GM12878 (cell line): ENCODE measurements around the gene TTC23. TPM values are rescaled to one million over a fixed set of nuclear protein-coding genes. Genes with fewer than 3 reads are reported as not detected.

Source experiments
- ATAC-seq: fragments of 200-7000 bp; cut with Tn5 transposase; 3 replicates; pipeline ENCODE4 v1.9.1; 2020; ENCODE audit warnings: mild to moderate bottlenecking, moderate library complexity
- BruUV-seq: library from RNA; stranded (reverse); fragments of 400-500 nt; replicated peaks from 2 replicates; lab custom pipeline; 2021; lab: Mats Ljungman, UMichigan
- CTCF ChIA-PET: fragments of 300-600 bp; sonication (Branson Sonifier 250); formaldehyde crosslinking; extraction: SDS; loops from one replicate; lab custom pipeline; 2021; ENCODE audit warnings: inconsistent platforms; lab: Yijun Ruan, JAX
- POLR2A ChIA-PET: fragments of 350-600 bp; formaldehyde crosslinking; extraction: SDS; loops from one replicate; lab custom pipeline; 2021; ENCODE audit warnings: inconsistent platforms; lab: Charles Lee
- RAD21 ChIA-PET: fragments of 300-600 bp; sonication (Branson Sonifier 250); formaldehyde crosslinking; loops from one replicate; lab custom pipeline; 2023; ENCODE audit warnings: antibody characterized with exemption; ENCODE audit not compliant: unreplicated experiment; lab: Charles Lee
- SMC1A ChIA-PET: fragments of 300-600 bp; sonication (Branson Sonifier 250); formaldehyde crosslinking; loops from one replicate; lab custom pipeline; 2023; ENCODE audit not compliant: unreplicated experiment, uncharacterized antibody; lab: Charles Lee
- DNase-seq: peaks from one replicate; pipeline ENCODE4 v3.0.0-alpha.2; 2011; ENCODE audit warnings: low read depth, low spot score
- FAIRE-seq: peaks from 3 replicates; lab custom pipeline; 2011; peaks lifted over from hg19 to GRCh38; lab: Jason Lieb, UNC
- H2AFZ ChIP-seq: 2 replicates; pipeline ENCODE4 v1.6.0; 2011; ENCODE audit warnings: low read depth, low read length, control low read depth; ENCODE audit not compliant: control insufficient read depth
- H3K27ac ChIP-seq: 2 replicates; pipeline ENCODE4 v1.5.1; 2011; ENCODE audit warnings: control low read depth; ENCODE audit not compliant: control insufficient read depth, insufficient read depth
- H3K27me3 ChIP-seq, 2 experiments: replicated peaks in 1 of 2; 2 replicates each; pipeline versions ENCODE4 v1.6.0 to v1.6.1; 2011; ENCODE audit warnings: low read length in 1 of 2; ENCODE audit not compliant: control insufficient read depth in 2 of 2, insufficient read depth in 2 of 2
- H3K36me3 ChIP-seq, 2 experiments: 2 replicates each; pipeline ENCODE4 v1.5.1; 2011; ENCODE audit warnings: low read length in 1 of 2; ENCODE audit not compliant: control insufficient read depth in 2 of 2, insufficient read depth in 2 of 2
- H3K4me1 ChIP-seq: 2 replicates; pipeline ENCODE4 v1.6.1; 2011; ENCODE audit warnings: mild to moderate bottlenecking, low read length, moderate library complexity, mixed read lengths; ENCODE audit not compliant: control insufficient read depth, insufficient read depth
- H3K4me2 ChIP-seq: 2 replicates; pipeline ENCODE4 v1.6.0; 2011; ENCODE audit warnings: control low read depth; ENCODE audit not compliant: control insufficient read depth, insufficient read depth
- H3K4me3 ChIP-seq: fragments of 200-600 bp; sonication (generic); 2 replicates; pipeline ENCODE4 v1.5.1; 2016
- H3K79me2 ChIP-seq: 2 replicates; pipeline ENCODE4 v1.6.0; 2011; ENCODE audit warnings: low read length; ENCODE audit not compliant: control insufficient read depth, insufficient read depth
- H3K9ac ChIP-seq: 2 replicates; pipeline ENCODE4 v1.8.0; 2011; ENCODE audit warnings: low read length, control low read depth, mixed read lengths; ENCODE audit not compliant: control insufficient read depth, insufficient read depth
- H3K9me3 ChIP-seq: replicated peaks from 3 replicates; pipeline ENCODE4 v1.5.1; 2011; ENCODE audit warnings: mild to moderate bottlenecking, low read length; ENCODE audit not compliant: control insufficient read depth, insufficient read depth
- H4K20me1 ChIP-seq: 2 replicates; pipeline ENCODE4 v1.6.0; 2011; ENCODE audit not compliant: control insufficient read depth, insufficient read depth
- CBX3 ChIP-seq: fragments of 200-600 bp; sonication (generic); IDR thresholded peaks from 2 replicates; pipeline ENCODE4 v1.6.1; 2016; ENCODE audit warnings: low read depth, borderline replicate concordance
- DPF2 ChIP-seq: fragments of 450-650 bp; IDR thresholded peaks from 2 replicates; pipeline ENCODE4 v1.6.1; 2017; ENCODE audit warnings: mild to moderate bottlenecking
- E2F8 ChIP-seq: fragments of 450-650 bp; IDR thresholded peaks from 2 replicates; pipeline ENCODE4 v1.6.1; 2018; ENCODE audit warnings: mild to moderate bottlenecking, low read depth, moderate library complexity; ENCODE audit not compliant: partially characterized antibody
- EZH2 ChIP-seq: IDR thresholded peaks from 2 replicates; pipeline ENCODE4 v1.6.1; 2012; ENCODE audit warnings: low read depth, mild to moderate bottlenecking, control low read depth, inconsistent platforms, low read length, borderline replicate concordance; ENCODE audit not compliant: control insufficient read depth
- FOXM1 ChIP-seq: IDR thresholded peaks from 2 replicates; pipeline ENCODE4 v1.6.1; 2012; ENCODE audit warnings: low read depth, mild to moderate bottlenecking, inconsistent platforms, low read length, moderate library complexity
- GATAD2B ChIP-seq: fragments of 450-650 bp; conservative IDR thresholded peaks from 2 replicates; pipeline ENCODE4 v1.6.1; 2017; ENCODE audit warnings: low read depth, mild to moderate bottlenecking, moderate library complexity
- HDGF ChIP-seq: fragments of 450-650 bp; IDR thresholded peaks from 2 replicates; pipeline ENCODE4 v1.6.1; 2016; ENCODE audit warnings: antibody characterized with exemption
- KLF5 ChIP-seq: fragments of 450-650 bp; IDR thresholded peaks from 2 replicates; pipeline ENCODE4 v1.6.1; 2014; ENCODE audit warnings: mild to moderate bottlenecking; ENCODE audit not compliant: partially characterized antibody
- MEF2A ChIP-seq: IDR thresholded peaks from 2 replicates; pipeline ENCODE4 v1.6.1; 2011; ENCODE audit warnings: low read depth, mild to moderate bottlenecking, low read length, moderate library complexity; ENCODE audit not compliant: insufficient read depth
- NR2F1 ChIP-seq: fragments of 450-650 bp; conservative IDR thresholded peaks from 2 replicates; pipeline ENCODE4 v1.6.1; 2017; ENCODE audit warnings: mild to moderate bottlenecking
- PBX3 ChIP-seq: IDR thresholded peaks from 2 replicates; pipeline ENCODE4 v1.6.1; 2011; ENCODE audit warnings: mild to moderate bottlenecking, low read depth, low read length, moderate library complexity; ENCODE audit not compliant: insufficient replicate concordance
- PML ChIP-seq: IDR thresholded peaks from 2 replicates; pipeline ENCODE4 v1.6.1; 2012; ENCODE audit warnings: low read length, inconsistent platforms
- RB1 ChIP-seq: fragments of 450-650 bp; formaldehyde crosslinking; IDR thresholded peaks from 2 replicates; pipeline ENCODE4 v1.6.1; 2017; ENCODE audit warnings: mild to moderate bottlenecking, borderline replicate concordance
- SMC3 ChIP-seq: IDR thresholded peaks from 2 replicates; pipeline ENCODE4 v1.6.1; 2011; ENCODE audit warnings: low read length, improper control_type of control experiment, borderline replicate concordance
- TAF1 ChIP-seq: IDR thresholded peaks from 2 replicates; pipeline ENCODE4 v1.6.1; 2011; ENCODE audit warnings: mild to moderate bottlenecking, low read depth, low read length, borderline replicate concordance
- TARDBP ChIP-seq: IDR thresholded peaks from 2 replicates; pipeline ENCODE4 v1.6.1; 2016; ENCODE audit warnings: borderline replicate concordance
- YBX1 ChIP-seq: fragments of 450-650 bp; IDR thresholded peaks from 2 replicates; pipeline ENCODE4 v1.6.1; 2016; ENCODE audit warnings: antibody characterized with exemption
- ZNF622 ChIP-seq: fragments of 450-650 bp; IDR thresholded peaks from 2 replicates; pipeline ENCODE4 v1.6.1; 2017; ENCODE audit warnings: mild to moderate bottlenecking, inconsistent platforms
- WGBS: methylation state at CpG from one replicate; pipeline ENCODE4 v1.1.6; 2016; ENCODE audit warnings: low lambda C conversion rate; ENCODE audit not compliant: insufficient replicate concordance, insufficient coverage; ENCODE audit errors: missing lambda C conversion rate; 5-methylcytosine and 5-hydroxymethylcytosine counted together
- in situ Hi-C: fragments of 300-500 bp; cut with MboI; formaldehyde crosslinking; loops from 9 replicates; pipeline ENCODE4 v1.14.3; 2018; ENCODE audit warnings: mixed read lengths
- intact Hi-C: fragments of 100-400 bp; cut with micrococcal nuclease; formaldehyde crosslinking; loops from one replicate; pipeline ENCODE4 v1.14.2; 2022; ENCODE audit not compliant: unreplicated experiment
- polyA plus RNA-seq, 11 experiments: library from polyadenylated mRNA; depleted of rRNA in 4 of 11; unstranded in 6 of 11; stranded (reverse) in 5 of 11; fragments of >200 nt; fragmentation: Nextera tagmentation in 4 of 11; fragmentation: Illumina TruSeq in 1 of 11; extraction: Ambion mirVana in 4 of 11; extraction: Trizol in 1 of 11; gene quantifications; 1 replicate in 1 of 11; 2 replicates in 10 of 11; pipeline versions ENCODE4 v1.2.1 to v1.2.3, GENCODE V29; 2011 to 2016; ENCODE audit warnings: inconsistent platforms in 2 of 11, missing spikeins in 2 of 11, low read depth in 1 of 11
- total RNA-seq, 4 experiments: library from RNA; depleted of rRNA in 3 of 4; stranded (reverse); fragments of >200 nt in 3 of 4; fragmentation: Illumina TruSeq in 1 of 4; extraction: Trizol in 1 of 4; gene quantifications; 2 replicates each; pipeline versions ENCODE4 v1.2.1 to v1.2.3, GENCODE V29; 2013 to 2021
- TF ChIP-seq, protein P1 (sequence below): fragments of 450-650 bp; IDR thresholded peaks from 2 replicates; pipeline ENCODE4 v1.6.1; 2018; ENCODE audit warnings: borderline replicate concordance, mild to moderate bottlenecking; ENCODE audit not compliant: partially characterized antibody

Gene TTC23
- total and polyA plus RNA-seq, 10 of the 15 experiments (the other 5 are each of a cell fraction or from before 2014, with no cell fraction given) = 1.2 to 9.0 (median 6.5) TPM

DNA sequence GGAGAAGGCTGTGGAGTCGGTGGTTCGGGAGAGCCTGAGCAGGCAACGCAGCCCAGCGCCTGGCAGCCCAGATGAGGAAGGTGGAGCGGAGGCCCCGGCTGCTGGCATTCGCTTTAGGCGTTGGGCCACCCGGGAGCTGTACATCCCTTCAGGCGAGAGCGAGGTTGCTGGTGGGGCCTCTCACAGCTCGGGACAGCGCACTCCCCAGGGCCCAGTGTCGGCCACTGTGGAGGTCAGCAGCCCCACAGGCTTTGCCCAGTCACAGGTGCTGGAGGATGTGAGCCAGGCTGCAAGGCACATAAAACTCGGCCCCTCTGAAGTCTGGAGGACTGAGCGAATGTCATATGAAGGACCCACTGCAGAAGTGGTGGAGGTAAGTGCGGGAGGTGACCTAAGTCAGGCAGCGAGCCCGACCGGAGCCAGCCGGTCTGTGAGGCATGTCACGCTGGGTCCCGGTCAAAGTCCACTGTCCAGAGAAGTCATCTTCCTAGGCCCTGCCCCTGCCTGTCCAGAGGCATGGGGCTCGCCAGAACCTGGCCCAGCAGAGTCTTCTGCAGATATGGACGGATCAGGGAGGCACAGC, 117.8 kb downstream of the TTC23 start:
- intact Hi-C loops (no loop called here), in situ Hi-C loops (no loop called here)
- SMC1A ChIA-PET = no interaction called here
- no peak overlapping the region for H3K9ac ChIP-seq
- H4K20me1 ChIP-seq = no peaks in the 10 kb centered on the region
- H3K9me3 ChIP-seq = no peaks in the 10 kb centered on the region
- no peak for ATAC-seq
- no peaks in the 10 kb centered on the region for H3K79me2 ChIP-seq
- CTCF ChIA-PET = interaction anchor here (0.8 to 1.2 kb wide), 2 partner anchors 11 to 31 kb away, joined by 3 to 4 read pairs; no protein-coding TSS in a partner anchor
- 0 out of 2 replicates have a peak, but pooled peaks cover 3% of the 10 kb centered on the region for H3K4me1 ChIP-seq
- no peaks in the 10 kb centered on the region for H3K36me3 ChIP-seq
- DNase-seq = no peak
- H3K4me2 ChIP-seq = no peak overlapping the region
- H3K4me3 ChIP-seq = no peak overlapping the region
- no peak overlapping the region for H2AFZ ChIP-seq
- 84% methylated on average over 25 of the region's 25 CpGs for WGBS
- FAIRE-seq = no peak
- POLR2A ChIA-PET = no interaction called here
- RAD21 ChIA-PET = no interaction called here
- peaks cover 0 to 4% of the 10 kb centered on the region in 2 experiments; a peak in 3 of 4 replicates for H3K27me3 ChIP-seq
- BruUV-seq = no TSS peak
- H3K27ac ChIP-seq = no peak overlapping the region
- no peak for TF ChIP-seq TAF1
- TF ChIP-seq, protein P1, sequence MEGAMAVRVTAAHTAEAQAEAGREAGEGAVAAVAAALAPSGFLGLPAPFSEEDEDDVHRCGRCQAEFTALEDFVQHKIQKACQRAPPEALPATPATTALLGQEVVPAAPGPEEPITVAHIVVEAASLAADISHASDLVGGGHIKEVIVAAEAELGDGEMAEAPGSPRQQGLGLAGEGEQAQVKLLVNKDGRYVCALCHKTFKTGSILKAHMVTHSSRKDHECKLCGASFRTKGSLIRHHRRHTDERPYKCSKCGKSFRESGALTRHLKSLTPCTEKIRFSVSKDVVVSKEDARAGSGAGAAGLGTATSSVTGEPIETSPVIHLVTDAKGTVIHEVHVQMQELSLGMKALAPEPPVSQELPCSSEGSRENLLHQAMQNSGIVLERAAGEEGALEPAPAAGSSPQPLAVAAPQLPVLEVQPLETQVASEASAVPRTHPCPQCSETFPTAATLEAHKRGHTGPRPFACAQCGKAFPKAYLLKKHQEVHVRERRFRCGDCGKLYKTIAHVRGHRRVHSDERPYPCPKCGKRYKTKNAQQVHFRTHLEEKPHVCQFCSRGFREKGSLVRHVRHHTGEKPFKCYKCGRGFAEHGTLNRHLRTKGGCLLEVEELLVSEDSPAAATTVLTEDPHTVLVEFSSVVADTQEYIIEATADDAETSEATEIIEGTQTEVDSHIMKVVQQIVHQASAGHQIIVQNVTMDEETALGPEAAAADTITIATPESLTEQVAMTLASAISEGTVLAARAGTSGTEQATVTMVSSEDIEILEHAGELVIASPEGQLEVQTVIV = no peak
- TF ChIP-seq CBX3 = no peak
- TF ChIP-seq DPF2 = no peak
- TF ChIP-seq SMC3 = no peak
- no peak for TF ChIP-seq MEF2A
- no peak for TF ChIP-seq RB1
- TF ChIP-seq HDGF = no peak
- TF ChIP-seq PML = no peak
- TF ChIP-seq GATAD2B = no peak
- TF ChIP-seq KLF5 = no peak
- no peak for TF ChIP-seq ZNF622
- TF ChIP-seq EZH2 = no peak
- TF ChIP-seq YBX1 = no peak
- TF ChIP-seq FOXM1 = no peak
- TF ChIP-seq PBX3 = no peak
- no peak for TF ChIP-seq E2F8
- no peak for TF ChIP-seq NR2F1
- TF ChIP-seq TARDBP = no peak
